Thyroid gland (tissue), 4 donors: ENCODE results near the gene KCTD13. TPM values are rescaled to one million over a fixed set of nuclear protein-coding genes. Genes with fewer than 3 reads are reported as not detected.

Source experiments
- DNase-seq, 2 donors: peaks; one replicate each; pipeline ENCODE4 v3.0.0-alpha.2; 2019
- H3K27ac ChIP-seq, 3 donors: fragments of 200-600 bp; sonication (generic); 1 replicate in 2 of 3; 2 replicates in 1 of 3; pipeline ENCODE4 v1.5.1; 2016 to 2019; ENCODE audit warnings: mild to moderate bottlenecking in 1 of 3, moderate library complexity in 1 of 3
- H3K27me3 ChIP-seq: fragments of 200-600 bp; sonication (generic); one replicate; pipeline ENCODE4 v1.5.1; 2019
- H3K36me3 ChIP-seq, 2 donors: fragments of 200-600 bp; sonication (generic); one replicate each; pipeline ENCODE4 v1.5.1; 2016 to 2019
- H3K4me1 ChIP-seq, 2 donors: fragments of 200-600 bp; sonication (generic); one replicate each; pipeline ENCODE4 v1.5.1; 2017 to 2019
- H3K4me3 ChIP-seq, 3 donors: fragments of 200-600 bp; sonication (generic); replicated peaks in 1 of 3; 1 replicate in 2 of 3; 2 replicates in 1 of 3; pipeline ENCODE4 v1.5.1; 2016; ENCODE audit warnings: mild to moderate bottlenecking in 1 of 3
- H3K9me3 ChIP-seq: fragments of 200-600 bp; sonication (generic); one replicate; pipeline ENCODE4 v1.5.1; 2017
- CTCF ChIP-seq, 6 experiments: fragments of 200-600 bp in 3 of 6; fragments of 450-650 bp in 3 of 6; sonication (generic) in 3 of 6; IDR thresholded peaks; one replicate each; pipeline ENCODE4 v1.5.1; 2016 to 2019; ENCODE audit warnings: antibody characterized with exemption in 6 of 6, mild to moderate bottlenecking in 2 of 6, inconsistent platforms in 1 of 6, moderate library complexity in 1 of 6
- POLR2A ChIP-seq, 2 donors: fragments of 450-650 bp; IDR thresholded peaks; one replicate each; pipeline ENCODE4 v1.6.1; 2017; ENCODE audit warnings: antibody characterized with exemption in 2 of 2, mild to moderate bottlenecking in 2 of 2, moderate library complexity in 1 of 2
- WGBS, 2 donors: methylation state at CpG; one replicate each; pipeline ENCODE4 v1.1.5; 2017; 5-methylcytosine and 5-hydroxymethylcytosine counted together
- intact Hi-C: fragments of 100-400 bp; cut with DNase I; formaldehyde crosslinking; loops from one replicate; pipeline ENCODE4 v1.15.1; 2023
- total RNA-seq, 4 donors: library from RNA; depleted of rRNA; stranded (reverse); fragments of >200 nt; gene quantifications; one replicate each; pipeline ENCODE4 v1.2.3, GENCODE V29; 2016

KCTD13 gene
- total RNA-seq, 4 donors from 2014 or later: 9.8 to 27.5 (median 15.5) TPM

- peak in 1 of 2 donors; percentile 12 for DNase-seq
- Histone ChIP-seq H3K36me3 (no peaks in the 10 kb centered on the region), H3K4me1 (peaks cover 6 to 16% of the 10 kb centered on the region in 2 donors), H3K27ac (no peak within 1 kb of the TSS), H3K4me3 (peak within 1 kb of the TSS in 1 of 3 donors; percentile 44), H3K27me3 (no peaks in the 10 kb centered on the region), H3K9me3 (no peaks in the 10 kb centered on the region)
- intact Hi-C loops: no loop called here
- WGBS, 2 donors: 1% methylated on average over 23 to 28 of the region's 29 CpGs
- TF ChIP-seq CTCF (IDR thresholded peaks at IDR 0.05) (no peak), POLR2A (IDR thresholded peaks at IDR 0.05) (no peak)
Observed at GRCh38 chr16:29899516-29900101, 26.4 kb downstream of the KCTD13 start, which contains the start of gene SEZ6L2. Gene SEZ6L2 (minus strand): TSS chr16:29899550. CDS start chr16:29899019, 531 bp downstream.

- TF ChIP-seq POLR2A (IDR thresholded peaks at IDR 0.05) (no peak), CTCF (IDR thresholded peaks at IDR 0.05) (no peak)
- H3K9me3 ChIP-seq: no peaks in the 10 kb centered on the region
- H3K27me3 ChIP-seq: no peaks in the 10 kb centered on the region
- WGBS, 2 donors: 2 to 4% methylated on average over 25 of the region's 25 CpGs
- no peak overlapping the region for H3K4me3 ChIP-seq
- no peaks in the 10 kb centered on the region for H3K36me3 ChIP-seq
- no peak overlapping the region for H3K27ac ChIP-seq
- no peak for DNase-seq
- peaks cover 6 to 16% of the 10 kb centered on the region in 2 donors for H3K4me1 ChIP-seq
- intact Hi-C loops: no loop called here
Observed at GRCh38 chr16:29898804-29899515, 27.1 kb downstream of the KCTD13 start.

- WGBS, 2 donors: 12 to 13% methylated on average over 9 of the region's 9 CpGs
- H3K27ac ChIP-seq: no peak overlapping the region
- TF ChIP-seq POLR2A (IDR thresholded peaks at IDR 0.05): no peak
- no peak for TF ChIP-seq CTCF (IDR thresholded peaks at IDR 0.05)
- peaks cover 6 to 16% of the 10 kb centered on the region in 2 donors for H3K4me1 ChIP-seq
- H3K9me3 ChIP-seq: no peaks in the 10 kb centered on the region
- intact Hi-C loops: no loop called here
- no peak overlapping the region for H3K4me3 ChIP-seq
- no peaks in the 10 kb centered on the region for H3K36me3 ChIP-seq
- DNase-seq: no peak
- no peaks in the 10 kb centered on the region for H3K27me3 ChIP-seq
Observed at GRCh38 chr16:29898135-29898803, 27.8 kb downstream of the KCTD13 start.

GRCh38 chr16:29897333-29897732 is 28.7 kb downstream of the KCTD13 start:
- H3K4me3 ChIP-seq: no peak overlapping the region
- WGBS, 2 donors: 50 to 51% methylated on average over 4 of the region's 4 CpGs
- no peaks in the 10 kb centered on the region for H3K36me3 ChIP-seq
- no peaks in the 10 kb centered on the region for H3K27me3 ChIP-seq
- no peak overlapping the region for H3K27ac ChIP-seq
- intact Hi-C loops: no loop called here
- H3K9me3 ChIP-seq: no peaks in the 10 kb centered on the region
- H3K4me1 ChIP-seq: peaks cover 6 to 16% of the 10 kb centered on the region in 2 donors
- TF ChIP-seq CTCF (IDR thresholded peaks at IDR 0.05) (no peak), POLR2A (IDR thresholded peaks at IDR 0.05) (no peak)
- DNase-seq: no peak

GRCh38 chr16:29896841-29897240 is 29.2 kb downstream of the KCTD13 start:
- TF ChIP-seq POLR2A (IDR thresholded peaks at IDR 0.05): no peak
- TF ChIP-seq CTCF (IDR thresholded peaks at IDR 0.05): no peak
- intact Hi-C loops: no loop called here
- 46 to 52% methylated on average over 12 to 14 of the region's 15 CpGs for WGBS, 2 donors

More at GRCh38 chr16:29896841-29897240, 29.2 kb downstream of the KCTD13 start:
- Histone ChIP-seq H3K27ac (no peak overlapping the region), H3K27me3 (no peaks in the 10 kb centered on the region), H3K9me3 (no peaks in the 10 kb centered on the region), H3K4me3 (no peak overlapping the region), H3K36me3 (no peaks in the 10 kb centered on the region), H3K4me1 (peaks cover 6 to 16% of the 10 kb centered on the region in 2 donors)
- DNase-seq: no peak
